NCI-H187 treated with DMSO at 0.1 percent for 48 hours (cell line): ENCODE measurements around the gene HSPA12A.

Experiments
- DNase-seq: peaks from one replicate; lab custom pipeline; 2025; lab: John Stamatoyannopoulos, UW

Gene HSPA12A

GRCh38 chr10:116742367-116743265 lies at the start of gene HSPA12A:
Gene HSPA12A, minus strand, starts transcription at chr10:116742566. Its CDS starts 97 bp downstream, at chr10:116742469.
- DNase-seq: no peak

- DNase-seq: no peak
Measured at GRCh38 chr10:116791241-116791640, 48.9 kb upstream of the HSPA12A start.

- no peak for DNase-seq
Measured at GRCh38 chr10:116787893-116788665, 45.7 kb upstream of the HSPA12A start.

GRCh38 chr10:116787053-116787659 lies 44.8 kb upstream of the HSPA12A start:
- no peak for DNase-seq

GRCh38 chr10:116785867-116786266 lies 43.5 kb upstream of the HSPA12A start:
- no peak for DNase-seq

- DNase-seq: no peak
Measured at GRCh38 chr10:116785282-116785681, 42.9 kb upstream of the HSPA12A start.

GRCh38 chr10:116784651-116785050 lies 42.3 kb upstream of the HSPA12A start:
- DNase-seq: no peak

GRCh38 chr10:116784035-116784434 lies 41.7 kb upstream of the HSPA12A start:
- no peak for DNase-seq

- DNase-seq: no peak
Measured at GRCh38 chr10:116783011-116783655, 40.8 kb upstream of the HSPA12A start.

- DNase-seq: no peak
Measured at GRCh38 chr10:116781370-116781884, 39.1 kb upstream of the HSPA12A start.

GRCh38 chr10:116780691-116781205 lies 38.4 kb upstream of the HSPA12A start:
- no peak for DNase-seq

GRCh38 chr10:116779076-116779687 lies 36.8 kb upstream of the HSPA12A start:
- DNase-seq: no peak

GRCh38 chr10:116777006-116777405 lies 34.6 kb upstream of the HSPA12A start:
- no peak for DNase-seq

GRCh38 chr10:116775488-116776400 lies 33.4 kb upstream of the HSPA12A start:
- DNase-seq: no peak

- no peak for DNase-seq
Measured at GRCh38 chr10:116774728-116775151, 32.4 kb upstream of the HSPA12A start.

- DNase-seq: no peak
Measured at GRCh38 chr10:116772909-116773705, 30.7 kb upstream of the HSPA12A start.

- DNase-seq: no peak
Measured at GRCh38 chr10:116771959-116772585, 29.7 kb upstream of the HSPA12A start.

GRCh38 chr10:116771101-116771958 lies 29.0 kb upstream of the HSPA12A start:
- DNase-seq: no peak
